Rectal smooth muscle tissue (tissue), 1 donor: ENCODE data around the gene KRTAP17-1.

Source experiments
- H3K27ac ChIP-seq: one replicate; pipeline ENCODE4 v1.7.0; 2013; ENCODE audit warnings: low read depth, low read length, inconsistent platforms
- H3K27me3 ChIP-seq: one replicate; pipeline ENCODE4 v1.7.0; 2013; ENCODE audit warnings: low read length; ENCODE audit not compliant: control insufficient read depth, insufficient read depth
- H3K36me3 ChIP-seq: one replicate; pipeline ENCODE4 v1.7.0; 2013; ENCODE audit warnings: low read length; ENCODE audit not compliant: control insufficient read depth, insufficient read depth
- H3K4me1 ChIP-seq: one replicate; pipeline ENCODE4 v1.7.0; 2013; ENCODE audit warnings: low read length; ENCODE audit not compliant: control insufficient read depth, insufficient read depth
- H3K4me3 ChIP-seq: one replicate; pipeline ENCODE4 v1.7.0; 2013; ENCODE audit warnings: low read length
- H3K9ac ChIP-seq: one replicate; pipeline ENCODE4 v1.7.0; 2013; ENCODE audit warnings: low read length

KRTAP17-1 gene

GRCh38 chr17:41308918-41309359 is 6.6 kb downstream of the KRTAP17-1 start, which contains the start of gene KRTAP16-1:
Gene KRTAP16-1, minus strand, starts transcription at chr17:41309309. Its CDS starts 56 bp downstream, at chr17:41309253.
- no peak within 1 kb of the TSS for H3K27ac ChIP-seq

GRCh38 chr17:41308251-41308917 is 7.1 kb downstream of the KRTAP17-1 start:
- Histone ChIP-seq H3K9ac (no peak overlapping the region), H3K27me3 (no peaks in the 10 kb centered on the region), H3K4me3 (no peak overlapping the region), H3K27ac (no peak overlapping the region), H3K4me1 (no peaks in the 10 kb centered on the region), H3K36me3 (no peaks in the 10 kb centered on the region)

More at GRCh38 chr17:41308918-41309359, 6.6 kb downstream of the KRTAP17-1 start, which contains the start of gene KRTAP16-1:
- Histone ChIP-seq H3K4me3 (no peak within 1 kb of the TSS), H3K9ac (no peak within 1 kb of the TSS), H3K27me3 (no peaks in the 10 kb centered on the region), H3K36me3 (no peaks in the 10 kb centered on the region), H3K4me1 (no peaks in the 10 kb centered on the region)

- H3K9ac ChIP-seq: no peak overlapping the region
- H3K36me3 ChIP-seq: no peaks in the 10 kb centered on the region
- no peak overlapping the region for H3K4me3 ChIP-seq
- no peak overlapping the region for H3K27ac ChIP-seq
- no peaks in the 10 kb centered on the region for H3K4me1 ChIP-seq
- no peaks in the 10 kb centered on the region for H3K27me3 ChIP-seq
These were observed 7.9 kb downstream of the KRTAP17-1 start for GRCh38 chr17:41307647-41308046.

- no peak overlapping the region for H3K4me3 ChIP-seq
- H3K9ac ChIP-seq: no peak overlapping the region
- H3K27me3 ChIP-seq: no peaks in the 10 kb centered on the region
- no peaks in the 10 kb centered on the region for H3K4me1 ChIP-seq
- H3K36me3 ChIP-seq: no peaks in the 10 kb centered on the region
- no peak overlapping the region for H3K27ac ChIP-seq
These were observed 11.4 kb downstream of the KRTAP17-1 start for GRCh38 chr17:41304091-41304490.

GRCh38 chr17:41302981-41303380 is 12.5 kb downstream of the KRTAP17-1 start:
- Histone ChIP-seq H3K36me3 (no peaks in the 10 kb centered on the region), H3K27ac (no peak overlapping the region), H3K9ac (no peak overlapping the region), H3K27me3 (no peaks in the 10 kb centered on the region), H3K4me3 (no peak overlapping the region), H3K4me1 (no peaks in the 10 kb centered on the region)

- no peak within 1 kb of the TSS for H3K27ac ChIP-seq
- no peaks in the 10 kb centered on the region for H3K27me3 ChIP-seq
- no peaks in the 10 kb centered on the region for H3K4me1 ChIP-seq
- H3K9ac ChIP-seq: no peak within 1 kb of the TSS
- no peaks in the 10 kb centered on the region for H3K36me3 ChIP-seq
- no peak within 1 kb of the TSS for H3K4me3 ChIP-seq
These were observed 13.3 kb downstream of the KRTAP17-1 start, which contains the start of gene KRTAP29-1 for GRCh38 chr17:41301916-41302901. Gene KRTAP29-1, minus strand, starts transcription at chr17:41302851. Its CDS starts 0 bp downstream, at chr17:41302851.

- H3K27me3 ChIP-seq: no peaks in the 10 kb centered on the region
These were observed 14.2 kb downstream of the KRTAP17-1 start for GRCh38 chr17:41301204-41301790.

GRCh38 chr17:41298458-41299135 is 16.9 kb downstream of the KRTAP17-1 start:
- H3K36me3 ChIP-seq: no peaks in the 10 kb centered on the region
- H3K9ac ChIP-seq: no peak overlapping the region
- no peaks in the 10 kb centered on the region for H3K4me1 ChIP-seq
- H3K4me3 ChIP-seq: no peak overlapping the region
- no peak overlapping the region for H3K27ac ChIP-seq
- no peaks in the 10 kb centered on the region for H3K27me3 ChIP-seq

More at GRCh38 chr17:41301204-41301790, 14.2 kb downstream of the KRTAP17-1 start:
- H3K4me3 ChIP-seq: no peak overlapping the region
- H3K4me1 ChIP-seq: no peaks in the 10 kb centered on the region
- no peak overlapping the region for H3K27ac ChIP-seq
- no peak overlapping the region for H3K9ac ChIP-seq
- H3K36me3 ChIP-seq: no peaks in the 10 kb centered on the region

- Histone ChIP-seq H3K27me3 (no peaks in the 10 kb centered on the region), H3K4me3 (no peak overlapping the region), H3K9ac (no peak overlapping the region), H3K4me1 (no peaks in the 10 kb centered on the region), H3K27ac (no peak overlapping the region), H3K36me3 (no peaks in the 10 kb centered on the region)
These were observed 18.7 kb downstream of the KRTAP17-1 start for GRCh38 chr17:41296846-41297245.

GRCh38 chr17:41294016-41294415 is 21.5 kb downstream of the KRTAP17-1 start:
- Histone ChIP-seq H3K9ac (no peak overlapping the region), H3K36me3 (no peaks in the 10 kb centered on the region), H3K27me3 (no peaks in the 10 kb centered on the region), H3K4me1 (no peaks in the 10 kb centered on the region), H3K4me3 (no peak overlapping the region), H3K27ac (no peak overlapping the region)

- H3K27ac ChIP-seq: no peak overlapping the region
- no peak overlapping the region for H3K9ac ChIP-seq
- no peaks in the 10 kb centered on the region for H3K27me3 ChIP-seq
- H3K4me3 ChIP-seq: no peak overlapping the region
- no peaks in the 10 kb centered on the region for H3K36me3 ChIP-seq
- no peaks in the 10 kb centered on the region for H3K4me1 ChIP-seq
These were observed 28.5 kb downstream of the KRTAP17-1 start for GRCh38 chr17:41287050-41287449.
